GM21381 (cell line): ENCODE results near the gene SCGB1A1.
"Not testable (repeated sequence)": the region's sequence is repeated elsewhere in the genome, so short reads cannot be mapped to it uniquely, and the experiment has no call there.

Experiments used
- ATAC-seq: cut with Tn5 transposase; IDR thresholded peaks from one replicate; pipeline ENCODE4 v1.9.1; 2021; ENCODE audit warnings: mild to moderate bottlenecking, moderate library complexity; ENCODE audit not compliant: unreplicated experiment

Gene SCGB1A1

DNA sequence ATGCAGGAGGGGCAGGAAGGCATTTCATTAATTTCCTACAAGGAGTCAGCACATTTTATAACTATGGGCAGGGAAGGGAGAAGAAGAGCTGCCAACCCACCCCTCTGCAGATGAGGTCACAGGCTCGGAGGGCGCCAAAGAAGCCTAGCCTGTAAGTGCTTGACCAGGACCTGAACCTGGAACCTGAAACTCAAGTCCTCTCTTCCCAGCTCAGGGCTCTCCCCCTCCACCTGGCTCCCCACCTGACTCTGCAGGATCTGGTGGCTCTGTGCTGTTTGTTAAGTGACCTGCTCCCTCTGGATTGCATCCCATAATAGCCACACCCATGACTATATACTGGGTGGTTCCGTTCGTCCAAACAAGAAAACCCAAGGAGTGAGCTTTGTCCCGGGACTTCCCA is 27.3 kb downstream of the SCGB1A1 start:
- no peak for ATAC-seq

DNA sequence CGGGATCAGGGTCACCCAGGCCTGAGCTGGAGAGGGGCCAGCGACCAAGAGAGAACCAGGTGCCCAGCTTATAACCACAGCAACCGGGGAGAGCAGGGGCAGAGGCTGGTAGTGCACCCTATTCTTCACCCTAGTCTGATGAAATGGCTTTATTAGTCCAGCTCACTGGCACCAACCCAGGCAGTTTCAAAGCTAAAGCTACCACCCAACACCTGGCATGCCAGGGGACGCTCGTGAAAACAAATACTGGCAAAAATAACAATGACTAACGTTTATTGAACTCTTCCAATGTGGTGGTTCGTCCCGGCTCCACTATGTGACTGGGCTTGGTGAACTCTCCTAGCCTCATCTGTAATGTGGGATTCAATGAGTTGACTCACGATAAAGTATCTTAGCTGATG is 30.6 kb downstream of the SCGB1A1 start:
- ATAC-seq = no peak

- not testable (repeated sequence) for ATAC-seq
Measured at GRCh38 chr11:62449912-62450311, 31.1 kb downstream of the SCGB1A1 start.

- no peak for ATAC-seq
Measured at GRCh38 chr11:62450543-62451240, 31.9 kb downstream of the SCGB1A1 start.

GRCh38 chr11:62451241-62451621 is 32.4 kb downstream of the SCGB1A1 start:
- ATAC-seq = no peak

DNA sequence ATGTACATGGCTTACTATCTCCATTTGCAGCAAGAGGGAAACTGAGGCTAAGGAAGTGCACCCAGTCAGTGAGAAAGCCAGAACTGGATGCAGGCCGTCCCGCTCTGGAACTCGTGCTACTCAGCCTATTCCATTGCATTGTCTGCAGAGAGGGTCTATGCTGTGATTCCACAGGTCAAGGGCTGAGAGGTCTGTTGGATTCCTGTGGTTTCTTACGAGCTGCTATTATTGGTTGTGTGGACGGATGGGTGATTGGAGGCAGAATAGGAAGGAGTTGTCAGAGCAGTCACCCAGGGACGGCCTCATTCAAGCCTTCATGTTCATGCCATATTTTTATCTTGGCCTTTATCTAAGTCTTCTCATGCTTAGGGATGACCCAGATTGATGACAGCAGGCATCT is 33.4 kb downstream of the SCGB1A1 start:
- no peak for ATAC-seq

DNA sequence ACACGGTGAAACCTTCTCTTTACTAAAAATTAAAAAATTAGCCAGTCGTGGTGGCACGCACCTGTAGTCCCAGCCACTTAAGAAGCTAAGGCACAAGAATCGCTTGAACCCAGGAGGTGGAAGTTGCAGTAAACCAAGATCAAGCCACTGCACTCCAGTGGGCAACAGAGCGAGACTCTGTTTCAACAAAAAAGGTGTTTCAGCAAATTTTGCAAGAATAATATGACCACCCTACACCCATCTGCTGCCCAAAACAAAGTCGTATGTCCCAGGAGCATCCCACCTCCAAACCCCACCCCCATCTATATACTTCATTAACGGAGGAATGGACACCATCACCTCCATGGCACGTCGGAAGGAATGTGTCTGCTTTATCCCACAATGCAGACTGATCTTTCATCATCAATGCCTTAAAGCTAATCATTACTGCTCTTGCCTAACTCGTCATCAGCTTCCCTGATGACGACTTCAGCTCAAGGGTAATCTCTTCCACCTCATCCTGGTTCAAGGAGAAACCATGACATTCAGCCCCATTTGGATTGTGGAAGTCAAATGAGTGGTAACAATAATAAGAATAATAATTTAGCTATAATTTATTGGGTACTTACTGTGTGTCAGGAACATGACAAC is 34.1 kb downstream of the SCGB1A1 start:
- ATAC-seq = no peak

DNA sequence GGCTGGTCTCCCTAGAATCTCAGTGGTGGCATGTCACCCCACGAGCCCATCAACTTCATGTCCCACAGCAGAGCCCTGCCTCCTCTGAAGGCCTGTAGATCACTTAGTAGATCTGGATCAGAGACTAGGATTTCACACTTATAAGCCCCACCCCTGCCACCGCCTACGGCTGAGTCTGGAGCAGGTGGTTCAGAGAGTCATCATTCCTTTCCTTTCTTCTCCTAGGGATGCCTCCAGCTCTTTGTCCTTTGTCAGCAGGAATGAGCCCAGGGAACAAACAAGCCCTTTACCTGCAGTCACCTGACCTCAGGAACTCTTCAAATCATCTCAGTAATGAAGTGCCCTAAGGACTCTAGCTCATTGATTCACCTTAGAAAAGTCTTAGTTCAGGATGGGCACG is 37.8 kb downstream of the SCGB1A1 start:
- ATAC-seq = no peak

- ATAC-seq = no peak
Measured at GRCh38 chr11:62457478-62457877, 38.6 kb downstream of the SCGB1A1 start.

- ATAC-seq = no peak
Measured at GRCh38 chr11:62458212-62459002, 39.6 kb downstream of the SCGB1A1 start.

- no peak for ATAC-seq
Measured at GRCh38 chr11:62459080-62459479, 40.2 kb downstream of the SCGB1A1 start.

GRCh38 chr11:62461740-62462507 is 43.1 kb downstream of the SCGB1A1 start:
- ATAC-seq = no peak

- ATAC-seq = no peak
Measured at GRCh38 chr11:62462508-62462892, 43.7 kb downstream of the SCGB1A1 start.

DNA sequence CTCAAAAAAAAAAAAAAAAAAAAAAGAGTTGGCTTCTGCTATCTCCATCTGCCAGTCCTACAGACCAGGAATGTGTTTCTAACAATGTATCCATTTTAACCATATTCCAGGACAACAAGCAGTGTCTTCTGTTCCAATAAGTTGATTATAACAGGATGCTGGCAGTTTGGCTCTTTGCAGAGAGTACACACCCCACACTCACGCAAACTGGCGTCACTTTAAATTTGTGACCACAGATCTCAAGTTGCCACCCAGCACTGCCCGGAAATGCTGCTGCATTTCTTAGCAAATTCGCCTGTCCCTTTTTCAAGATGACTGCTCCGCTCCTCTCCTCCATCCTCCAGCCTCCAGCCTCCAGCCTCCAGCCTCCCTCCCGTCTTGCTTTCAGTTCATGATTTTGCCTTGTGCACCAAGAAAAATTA is 44.3 kb downstream of the SCGB1A1 start:
- no peak for ATAC-seq

- ATAC-seq = no peak
Measured at GRCh38 chr11:62464655-62465054, 45.8 kb downstream of the SCGB1A1 start.

GRCh38 chr11:62466444-62466843 is 47.6 kb downstream of the SCGB1A1 start:
- ATAC-seq = no peak

GRCh38 chr11:62468577-62468976 is 49.7 kb downstream of the SCGB1A1 start:
- ATAC-seq = no peak

DNA sequence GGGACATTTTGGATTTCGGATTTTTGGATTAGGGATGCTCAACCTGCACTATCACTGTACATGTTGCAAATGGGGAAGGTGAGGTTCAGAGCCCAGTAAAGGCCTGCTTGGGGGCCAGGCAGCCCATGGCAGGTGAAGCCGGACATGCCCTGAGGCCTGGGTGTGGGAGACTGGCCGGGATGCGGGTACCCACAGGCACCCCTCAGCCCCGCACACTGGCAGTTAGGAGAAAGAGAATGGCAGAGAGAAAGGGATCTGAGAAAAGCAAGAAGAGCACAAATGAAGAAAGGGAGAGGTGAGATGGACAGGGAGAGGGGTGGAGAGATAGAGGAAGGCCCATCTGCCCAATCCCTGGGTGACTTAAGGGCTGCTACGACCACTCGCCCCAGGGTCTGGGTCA is 52.8 kb downstream of the SCGB1A1 start:
- no peak for ATAC-seq

- ATAC-seq = no peak
Measured at GRCh38 chr11:62472063-62472884, 53.4 kb downstream of the SCGB1A1 start.
